Measurements from ENCODE around the gene REX1BD. TPM values are rescaled to one million over a fixed set of nuclear protein-coding genes. Genes with fewer than 3 reads are reported as not detected.

The REX1BD gene
- 35.0 and 59.1 TPM in 2 replicates for total RNA-seq

GRCh38 chr19:18588611-18589379, at the start of gene REX1BD:
REX1BD (plus strand) TSS chr19:18588798; CDS start chr19:18588802, 4 bp downstream.

GRCh38 chr19:18542941-18543813, 45.4 kb upstream of the REX1BD start, which contains the start of gene FKBP8:
FKBP8 (minus strand) TSS chr19:18543573; CDS start chr19:18541970, 1,603 bp downstream.

GRCh38 chr19:18557411-18558201, 31.0 kb upstream of the REX1BD start, which contains the start of gene KXD1:
KXD1 (plus strand) TSS chr19:18557870; CDS start chr19:18562057, 4,187 bp downstream.

GRCh38 chr19:18571564-18572344, 16.8 kb upstream of the REX1BD start, which contains the start of gene UBA52:
UBA52 (plus strand) TSS chr19:18571857; CDS start chr19:18573301, 1,444 bp downstream.

GRCh38 chr19:18606281-18607225, 18.0 kb downstream of the REX1BD start, which contains the start of gene CRLF1:
CRLF1 (minus strand) TSS chr19:18606799; CDS start chr19:18606656, 143 bp downstream.

GRCh38 chr19:18612772-18613588, 24.4 kb downstream of the REX1BD start, which contains the start of gene TMEM59L:
TMEM59L (plus strand) TSS chr19:18612870; CDS start chr19:18612959, 89 bp downstream.

GRCh38 chr19:18636969-18637629, 48.5 kb downstream of the REX1BD start, which contains the start of gene KLHL26:
KLHL26 (plus strand) TSS chr19:18637028; CDS start chr19:18637055, 27 bp downstream.

Other genes starting within 250 kb of the REX1BD start
- 36.7 and 46.3 TPM in 2 replicates for gene PGPEP1, start 248.2 kb upstream of the REX1BD start, total RNA-seq
- gene GDF15, start 202.6 kb upstream of the REX1BD start, total RNA-seq = 150 TPM in 2 replicates
- gene LRRC25, start 191.2 kb upstream of the REX1BD start, total RNA-seq = not detected in 2 replicates
- 48.0 and 49.0 TPM in 2 replicates for gene SSBP4, start 169.4 kb upstream of the REX1BD start, total RNA-seq
- 41.6 and 43.7 TPM in 2 replicates for gene ISYNA1, start 150.7 kb upstream of the REX1BD start, total RNA-seq
- 13.1 and 14.3 TPM in 2 replicates for gene ELL, start 66.7 kb upstream of the REX1BD start, total RNA-seq
- 261 and 281 TPM in 2 replicates for gene FKBP8, start 45.2 kb upstream of the REX1BD start, total RNA-seq
- gene KXD1, start 30.9 kb upstream of the REX1BD start, total RNA-seq = 62.1 and 76.4 TPM in 2 replicates
- 374 and 760 TPM in 2 replicates for gene UBA52, start 16.9 kb upstream of the REX1BD start, total RNA-seq
- gene CRLF1, start 18.0 kb downstream of the REX1BD start, total RNA-seq = 0.55 and 3.0 TPM in 2 replicates
- gene TMEM59L, start 24.1 kb downstream of the REX1BD start, total RNA-seq = 1.3 and 5.6 TPM in 2 replicates
- 8.3 and 8.9 TPM in 2 replicates for gene KLHL26, start 48.2 kb downstream of the REX1BD start, total RNA-seq
- 3.6 TPM in 2 replicates for gene CRTC1, start 94.9 kb downstream of the REX1BD start, total RNA-seq
- 0.09 and 3.0 TPM in 2 replicates for gene COMP, start 202.5 kb downstream of the REX1BD start, total RNA-seq
- gene UPF1, start 243.2 kb downstream of the REX1BD start, total RNA-seq = 66.8 and 111 TPM in 2 replicates

All from smooth muscle cell of the umbilical artery (primary cell).